GM12892 (cell line): Measurements from ENCODE around the gene FGF10.

Experiments
- POLR2A ChIP-seq: IDR thresholded peaks from 2 replicates; pipeline ENCODE4 v1.6.1; 2011; ENCODE audit warnings: low read depth, low read length, control low read depth
- POLR2AphosphoS5 ChIP-seq: IDR thresholded peaks from 2 replicates; pipeline ENCODE4 v1.6.1; 2011; ENCODE audit warnings: low read depth, low read length, control low read depth
- TAF1 ChIP-seq: IDR thresholded peaks from 2 replicates; pipeline ENCODE4 v1.6.1; 2011; ENCODE audit warnings: low read depth, mild to moderate bottlenecking, control low read depth, low read length, borderline replicate concordance

GRCh38 chr5:44321144-44321725, 68.0 kb downstream of the FGF10 start:
- TF ChIP-seq TAF1, result no peak
- no peak for TF ChIP-seq POLR2A
- TF ChIP-seq POLR2AphosphoS5, result no peak
